Astrocyte (in vitro differentiated cells and primary cell): ENCODE measurements around the gene OSGIN1. TPM values are rescaled to one million over a fixed set of nuclear protein-coding genes. Genes with fewer than 3 reads are reported as not detected.

Experiments used
- DNase-seq: peaks from one replicate; pipeline ENCODE4 v3.0.0-alpha.2; 2010; ENCODE audit warnings: low read depth
- FAIRE-seq: peaks from 2 replicates; lab custom pipeline; 2011; peaks lifted over from hg19 to GRCh38; lab: Jason Lieb, UNC
- H2AFZ ChIP-seq: 2 replicates; pipeline ENCODE4 v1.6.0; 2012; ENCODE audit warnings: low read depth, low read length, inconsistent platforms
- H3K27ac ChIP-seq: 2 replicates; pipeline ENCODE4 v1.5.1; 2011; ENCODE audit warnings: low read depth, low read length, inconsistent platforms
- H3K27me3 ChIP-seq: 2 replicates; pipeline ENCODE4 v1.6.0; 2011; ENCODE audit warnings: low read length, inconsistent platforms; ENCODE audit not compliant: insufficient read depth
- H3K36me3 ChIP-seq: 2 replicates; pipeline ENCODE4 v1.5.1; 2011; ENCODE audit warnings: low read length, inconsistent platforms; ENCODE audit not compliant: insufficient read depth
- H3K4me1 ChIP-seq: 2 replicates; pipeline ENCODE4 v1.5.1; 2011; ENCODE audit warnings: low read length, inconsistent platforms; ENCODE audit not compliant: insufficient read depth
- H3K4me2 ChIP-seq: 2 replicates; pipeline ENCODE4 v1.6.0; 2012; ENCODE audit warnings: low read length, inconsistent platforms
- H3K4me3 ChIP-seq: 2 replicates; pipeline ENCODE4 v1.5.1; 2011; ENCODE audit warnings: low read depth, mild to moderate bottlenecking, low read length, inconsistent platforms; ENCODE audit not compliant: insufficient read depth
- H3K79me2 ChIP-seq: 2 replicates; pipeline ENCODE4 v1.6.0; 2012; ENCODE audit warnings: mild to moderate bottlenecking, low read length, inconsistent platforms; ENCODE audit not compliant: insufficient read depth
- H3K9ac ChIP-seq: 2 replicates; pipeline ENCODE4 v1.6.0; 2012; ENCODE audit warnings: mild to moderate bottlenecking, low read length, inconsistent platforms
- H3K9me3 ChIP-seq: 2 replicates; pipeline ENCODE4 v1.5.1; 2012; ENCODE audit warnings: low read depth, mild to moderate bottlenecking, low read length, inconsistent platforms; ENCODE audit not compliant: insufficient read depth
- H4K20me1 ChIP-seq: 2 replicates; pipeline ENCODE4 v1.6.0; 2012; ENCODE audit warnings: low read length, inconsistent platforms; ENCODE audit not compliant: insufficient read depth
- H3K27ac Mint-ChIP-seq: one replicate; pipeline ENCODE4 v1.8.0; 2021; ENCODE audit warnings: mild to moderate bottlenecking, mixed read lengths; ENCODE audit not compliant: unreplicated experiment
- H3K27me3 Mint-ChIP-seq: one replicate; pipeline ENCODE4 v1.8.0; 2021; ENCODE audit warnings: low read depth, mixed read lengths; ENCODE audit not compliant: unreplicated experiment
- H3K36me3 Mint-ChIP-seq: one replicate; pipeline ENCODE4 v1.8.0; 2021; ENCODE audit warnings: low read depth, mixed read lengths; ENCODE audit not compliant: unreplicated experiment
- H3K4me1 Mint-ChIP-seq: one replicate; pipeline ENCODE4 v1.8.0; 2021; ENCODE audit warnings: low read depth, mixed read lengths; ENCODE audit not compliant: unreplicated experiment
- H3K4me3 Mint-ChIP-seq: one replicate; pipeline ENCODE4 v1.8.0; 2021; ENCODE audit warnings: mild to moderate bottlenecking, moderate library complexity, mixed read lengths; ENCODE audit not compliant: unreplicated experiment
- H3K9me3 Mint-ChIP-seq: one replicate; pipeline ENCODE4 v1.8.0; 2021; ENCODE audit warnings: mild to moderate bottlenecking, mixed read lengths; ENCODE audit not compliant: unreplicated experiment
- EZH2 ChIP-seq: IDR thresholded peaks from 2 replicates; pipeline ENCODE4 v1.6.1; 2012; ENCODE audit warnings: mild to moderate bottlenecking, low read length, inconsistent platforms; ENCODE audit not compliant: insufficient read depth
- total RNA-seq: library from RNA; stranded (reverse); gene quantifications from 2 replicates; pipeline ENCODE4 v1.2.1, GENCODE V29; 2021
- TF ChIP-seq, protein P1 (sequence below): IDR thresholded peaks from 2 replicates; pipeline ENCODE4 v1.5.1; 2011; ENCODE audit warnings: low read depth, mild to moderate bottlenecking, inconsistent platforms, low read length, moderate library complexity; ENCODE audit not compliant: insufficient read depth

The OSGIN1 gene
- total RNA-seq, 1 donor from 2014 or later = 0.79 TPM

DNA sequence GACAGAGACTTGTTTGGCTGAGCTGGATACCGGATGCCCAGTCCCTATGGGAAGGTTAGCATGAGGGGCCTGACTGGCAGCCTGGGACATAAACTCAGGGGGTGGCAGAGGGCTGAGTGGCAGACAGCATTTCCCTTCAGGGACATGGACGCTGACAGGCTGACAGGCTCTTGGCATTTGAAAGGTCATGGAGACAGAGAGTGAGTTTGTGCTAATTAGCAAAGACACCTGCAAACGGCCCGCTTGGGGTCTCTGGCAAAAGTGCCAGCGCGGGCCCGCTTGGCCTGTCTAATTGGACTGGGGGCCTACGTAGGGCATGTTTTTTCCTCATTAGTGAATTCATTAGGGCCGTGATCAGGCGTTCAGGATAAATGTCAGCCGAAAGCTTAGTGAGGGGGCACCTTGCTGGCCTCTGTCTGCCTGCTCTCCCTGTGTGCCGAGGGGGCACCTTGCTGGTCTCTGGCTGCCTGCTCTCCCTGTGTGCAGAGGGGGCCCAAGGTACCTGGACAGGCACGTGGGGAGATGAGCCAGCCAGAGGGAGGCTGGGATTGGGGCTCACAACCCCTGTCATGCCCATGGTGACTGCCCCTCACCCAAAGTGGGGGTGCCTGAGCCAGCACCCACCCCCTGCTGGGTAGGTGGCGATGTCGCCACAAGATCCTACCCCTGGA lies 22.7 kb downstream of the OSGIN1 start:
- no peak for TF ChIP-seq EZH2
- TF ChIP-seq, protein P1, sequence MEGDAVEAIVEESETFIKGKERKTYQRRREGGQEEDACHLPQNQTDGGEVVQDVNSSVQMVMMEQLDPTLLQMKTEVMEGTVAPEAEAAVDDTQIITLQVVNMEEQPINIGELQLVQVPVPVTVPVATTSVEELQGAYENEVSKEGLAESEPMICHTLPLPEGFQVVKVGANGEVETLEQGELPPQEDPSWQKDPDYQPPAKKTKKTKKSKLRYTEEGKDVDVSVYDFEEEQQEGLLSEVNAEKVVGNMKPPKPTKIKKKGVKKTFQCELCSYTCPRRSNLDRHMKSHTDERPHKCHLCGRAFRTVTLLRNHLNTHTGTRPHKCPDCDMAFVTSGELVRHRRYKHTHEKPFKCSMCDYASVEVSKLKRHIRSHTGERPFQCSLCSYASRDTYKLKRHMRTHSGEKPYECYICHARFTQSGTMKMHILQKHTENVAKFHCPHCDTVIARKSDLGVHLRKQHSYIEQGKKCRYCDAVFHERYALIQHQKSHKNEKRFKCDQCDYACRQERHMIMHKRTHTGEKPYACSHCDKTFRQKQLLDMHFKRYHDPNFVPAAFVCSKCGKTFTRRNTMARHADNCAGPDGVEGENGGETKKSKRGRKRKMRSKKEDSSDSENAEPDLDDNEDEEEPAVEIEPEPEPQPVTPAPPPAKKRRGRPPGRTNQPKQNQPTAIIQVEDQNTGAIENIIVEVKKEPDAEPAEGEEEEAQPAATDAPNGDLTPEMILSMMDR = no peak
- Mint-ChIP-seq H3K4me3 (no peak overlapping the region), H3K27ac (no peak overlapping the region), H3K9me3 (peaks cover 17% of the 10 kb centered on the region), H3K27me3 (peaks cover 43% of the 10 kb centered on the region), H3K36me3 (peaks cover 8% of the 10 kb centered on the region), H3K4me1 (no peaks in the 10 kb centered on the region)
- no peak overlapping the region for H3K27ac ChIP-seq
- H3K27me3 ChIP-seq = no peaks in the 10 kb centered on the region
- H3K79me2 ChIP-seq = no peaks in the 10 kb centered on the region
- no peak overlapping the region for H3K9ac ChIP-seq
- H3K4me2 ChIP-seq = no peak overlapping the region
- no peaks in the 10 kb centered on the region for H4K20me1 ChIP-seq
- H3K4me1 ChIP-seq = no peaks in the 10 kb centered on the region
- DNase-seq (no peak), FAIRE-seq (no peak)
- H3K4me3 ChIP-seq = no peak overlapping the region
- no peaks in the 10 kb centered on the region for H3K36me3 ChIP-seq
- H2AFZ ChIP-seq = no peak overlapping the region
- H3K9me3 ChIP-seq = peaks cover 7% of the 10 kb centered on the region

GRCh38 chr16:83977056-83977815 lies 24.2 kb downstream of the OSGIN1 start:
- Histone ChIP-seq H3K4me1 (no peaks in the 10 kb centered on the region), H3K9me3 (peaks cover 11% of the 10 kb centered on the region), H3K36me3 (no peaks in the 10 kb centered on the region), H3K27me3 (peaks cover 2% of the 10 kb centered on the region), H3K4me2 (no peak overlapping the region), H3K79me2 (no peaks in the 10 kb centered on the region), H3K9ac (no peak overlapping the region), H4K20me1 (no peaks in the 10 kb centered on the region), H2AFZ (no peak overlapping the region), H3K27ac (no peak overlapping the region), H3K4me3 (no peak overlapping the region)
- no peak for TF ChIP-seq EZH2
- TF ChIP-seq, protein P1 = no peak
- H3K4me3 Mint-ChIP-seq = no peak overlapping the region
- DNase-seq (no peak), FAIRE-seq (no peak)
- peaks cover 10% of the 10 kb centered on the region for H3K36me3 Mint-ChIP-seq
- H3K27ac Mint-ChIP-seq = no peak overlapping the region
- H3K27me3 Mint-ChIP-seq = peaks cover 35% of the 10 kb centered on the region
- peaks cover 17% of the 10 kb centered on the region for H3K9me3 Mint-ChIP-seq
- no peaks in the 10 kb centered on the region for H3K4me1 Mint-ChIP-seq
